K562 (cell line): ENCODE results near the gene TAS2R40. TPM values are rescaled to one million over a fixed set of nuclear protein-coding genes. Genes with fewer than 3 reads are reported as not detected.

Experiments
- BACH1 ChIP-seq: fragments of 200-800 bp; sonication (Bioruptor generic); IDR thresholded peaks from 2 replicates; pipeline ENCODE4 v1.6.1; 2016; ENCODE audit warnings: missing genetic modification characterization, missing compliant biosample characterization
- CBX3 ChIP-seq, 2 experiments: IDR thresholded peaks; 1 replicate in 1 of 2; 2 replicates in 1 of 2; pipeline ENCODE4 v1.6.1; 2012; ENCODE audit warnings: inconsistent platforms in 2 of 2, low read length in 2 of 2, borderline replicate concordance in 1 of 2, control low read depth in 1 of 2
- CREM ChIP-seq: IDR thresholded peaks from 2 replicates; pipeline ENCODE4 v1.6.1; 2014; ENCODE audit warnings: antibody characterized with exemption, low read depth
- ETV5 ChIP-seq: sonication (generic); formaldehyde crosslinking; IDR thresholded peaks from 2 replicates; pipeline ENCODE4 v1.4.0; 2020; ENCODE audit warnings: low read depth, mild to moderate bottlenecking, missing genetic modification reagents
- GABPB1 ChIP-seq: sonication (generic); formaldehyde crosslinking; IDR thresholded peaks from 2 replicates; pipeline ENCODE4 v1.8.0; 2022; ENCODE audit warnings: mild to moderate bottlenecking, missing genetic modification reagents
- HDAC6 ChIP-seq: IDR thresholded peaks from 2 replicates; pipeline ENCODE4 v1.6.1; 2012; ENCODE audit warnings: low read depth, mild to moderate bottlenecking, control low read depth, inconsistent platforms, low read length, moderate library complexity
- KLF10 ChIP-seq: fragments of 250-450 bp; sonication (Bioruptor Pico); IDR thresholded peaks from 2 replicates; pipeline ENCODE4 v1.6.1; 2021; ENCODE audit warnings: matching md5 sums
- KLF6 ChIP-seq: fragments of 250-450 bp; sonication (Bioruptor Pico); IDR thresholded peaks from 2 replicates; pipeline ENCODE4 v1.4.0; 2020; ENCODE audit warnings: mild to moderate bottlenecking, moderate library complexity, borderline replicate concordance
- PATZ1 ChIP-seq: fragments of 250-450 bp; sonication (Bioruptor Pico); IDR thresholded peaks from 2 replicates; pipeline ENCODE4 v1.5.0; 2020; ENCODE audit warnings: mild to moderate bottlenecking, borderline replicate concordance
- RCOR1 ChIP-seq, 2 experiments: IDR thresholded peaks; 2 replicates each; pipeline ENCODE4 v1.6.1; 2012; ENCODE audit warnings: low read depth in 2 of 2, low read length in 2 of 2, borderline replicate concordance in 1 of 2, improper control_type of control experiment in 1 of 2
- RERE ChIP-seq: sonication (generic); formaldehyde crosslinking; IDR thresholded peaks from 2 replicates; pipeline ENCODE4 v1.8.0; 2023; ENCODE audit warnings: missing genetic modification reagents, mild to moderate bottlenecking, borderline replicate concordance
- TAL1 ChIP-seq: fragments of 450-650 bp; IDR thresholded peaks from 2 replicates; pipeline ENCODE4 v1.6.1; 2016; ENCODE audit warnings: mild to moderate bottlenecking
- TARDBP ChIP-seq: fragments of 450-650 bp; IDR thresholded peaks from 2 replicates; pipeline ENCODE4 v1.6.1; 2016
- ZBTB7A ChIP-seq: IDR thresholded peaks from 2 replicates; pipeline ENCODE4 v1.6.1; 2011; ENCODE audit warnings: low read depth, mild to moderate bottlenecking, low read length, moderate library complexity, borderline replicate concordance; ENCODE audit not compliant: control insufficient read depth
- ZNF174 ChIP-seq: fragments of 250-450 bp; sonication (Bioruptor Pico); IDR thresholded peaks from 2 replicates; pipeline ENCODE4 v1.4.0; 2020; ENCODE audit warnings: mild to moderate bottlenecking
- polyA plus RNA-seq, 8 experiments: library from polyadenylated mRNA; depleted of rRNA in 4 of 8; stranded (reverse) in 5 of 8; unstranded in 3 of 8; fragments of >200 nt; fragmentation: Nextera tagmentation in 2 of 8; fragmentation: Illumina TruSeq in 1 of 8; extraction: Ambion mirVana in 2 of 8; extraction: Trizol in 1 of 8; gene quantifications; 2 replicates each; pipeline versions ENCODE4 v1.2.1 to v1.2.3, GENCODE V29; 2011 to 2014; ENCODE audit warnings: inconsistent platforms in 1 of 8, missing spikeins in 1 of 8
- total RNA-seq, 7 experiments: library from RNA; depleted of rRNA in 6 of 7; stranded (reverse); fragments of >200 nt in 6 of 7; fragmentation: Illumina TruSeq in 2 of 7; extraction: Trizol in 2 of 7; gene quantifications; 2 replicates each; pipeline versions ENCODE4 v1.2.1 to v1.2.3, GENCODE V29; 2011 to 2021; ENCODE audit warnings: low replicate concordance in 1 of 7
- TF ChIP-seq, protein P1 (sequence below): sonication (generic); formaldehyde crosslinking; IDR thresholded peaks from 2 replicates; pipeline ENCODE4 v1.8.1; 2022; ENCODE audit warnings: missing genetic modification reagents
- TF ChIP-seq, protein P2 (sequence below): fragments of 250-450 bp; sonication (Bioruptor Pico); IDR thresholded peaks from 2 replicates; pipeline ENCODE4 v1.5.0; 2020; ENCODE audit warnings: mild to moderate bottlenecking

Gene TAS2R40
- total and polyA plus RNA-seq, 9 of the 15 experiments (the other 6 are each of a cell fraction or from before 2014, with no cell fraction given) = not detected

GRCh38 chr7:143261901-143262300 lies 40.1 kb downstream of the TAS2R40 start (continued):
- TF ChIP-seq KLF6 (CRISPR knock-in tag) (no peak), GABPB1 (CRISPR knock-in tag) (no peak), TARDBP (no peak), BACH1 (tag) (no peak), RCOR1 (IDR thresholded peaks at IDR 0.05; ENCODE audit: borderline replicate concordance in 1 of 2, low read depth in 2 of 2, low read length in 2 of 2) (0 out of 4 replicates have a peak, but pooled peaks of 1 of the 2 experiments have one; percentile 7), TAL1 (peak; percentile 33; the same call in 1 of the 2 replicates), HDAC6 (no peak), PATZ1 (no peak), RERE (CRISPR knock-in tag) (no peak), KLF10 (CRISPR knock-in tag) (no peak), CREM (no peak), ZNF174 (no peak), CBX3 (IDR thresholded peaks at IDR 0.05; ENCODE audit: borderline replicate concordance in 1 of 2, low read length in 2 of 2) (0 out of 3 replicates have a peak, but pooled peaks of 1 of the 2 experiments have one; percentile 30), ZBTB7A (no peak), ETV5 (no peak)
- TF ChIP-seq, protein P1, sequence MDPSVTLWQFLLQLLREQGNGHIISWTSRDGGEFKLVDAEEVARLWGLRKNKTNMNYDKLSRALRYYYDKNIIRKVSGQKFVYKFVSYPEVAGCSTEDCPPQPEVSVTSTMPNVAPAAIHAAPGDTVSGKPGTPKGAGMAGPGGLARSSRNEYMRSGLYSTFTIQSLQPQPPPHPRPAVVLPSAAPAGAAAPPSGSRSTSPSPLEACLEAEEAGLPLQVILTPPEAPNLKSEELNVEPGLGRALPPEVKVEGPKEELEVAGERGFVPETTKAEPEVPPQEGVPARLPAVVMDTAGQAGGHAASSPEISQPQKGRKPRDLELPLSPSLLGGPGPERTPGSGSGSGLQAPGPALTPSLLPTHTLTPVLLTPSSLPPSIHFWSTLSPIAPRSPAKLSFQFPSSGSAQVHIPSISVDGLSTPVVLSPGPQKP (CRISPR knock-in tag) = no peak
- TF ChIP-seq, protein P2, sequence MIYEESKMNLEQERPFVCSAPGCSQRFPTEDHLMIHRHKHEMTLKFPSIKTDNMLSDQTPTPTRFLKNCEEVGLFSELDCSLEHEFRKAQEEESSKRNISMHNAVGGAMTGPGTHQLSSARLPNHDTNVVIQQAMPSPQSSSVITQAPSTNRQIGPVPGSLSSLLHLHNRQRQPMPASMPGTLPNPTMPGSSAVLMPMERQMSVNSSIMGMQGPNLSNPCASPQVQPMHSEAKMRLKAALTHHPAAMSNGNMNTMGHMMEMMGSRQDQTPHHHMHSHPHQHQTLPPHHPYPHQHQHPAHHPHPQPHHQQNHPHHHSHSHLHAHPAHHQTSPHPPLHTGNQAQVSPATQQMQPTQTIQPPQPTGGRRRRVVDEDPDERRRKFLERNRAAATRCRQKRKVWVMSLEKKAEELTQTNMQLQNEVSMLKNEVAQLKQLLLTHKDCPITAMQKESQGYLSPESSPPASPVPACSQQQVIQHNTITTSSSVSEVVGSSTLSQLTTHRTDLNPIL = no peak
